Ishikawa (cell line): ENCODE results near the gene EIF6.

Experiments
- CEBPB ChIP-seq: IDR thresholded peaks from 2 replicates; pipeline ENCODE4 v1.6.1; 2012
- EGR1 ChIP-seq: IDR thresholded peaks from 2 replicates; pipeline ENCODE4 v1.6.1; 2012
- FOXM1 ChIP-seq: IDR thresholded peaks from 2 replicates; pipeline ENCODE4 v1.6.1; 2012; ENCODE audit warnings: low read depth, borderline replicate concordance
- RAD21 ChIP-seq: IDR thresholded peaks from 2 replicates; pipeline ENCODE4 v1.6.1; 2012; ENCODE audit warnings: low read depth
- REST ChIP-seq: IDR thresholded peaks from 2 replicates; pipeline ENCODE4 v1.6.1; 2012; ENCODE audit warnings: low read depth, mild to moderate bottlenecking
- TAF1 ChIP-seq: IDR thresholded peaks from 2 replicates; pipeline ENCODE4 v1.6.1; 2012; ENCODE audit warnings: low read depth, mild to moderate bottlenecking
- TCF12 ChIP-seq: IDR thresholded peaks from 2 replicates; pipeline ENCODE4 v1.6.1; 2012; ENCODE audit warnings: low read depth
- TEAD4 ChIP-seq: IDR thresholded peaks from 2 replicates; pipeline ENCODE4 v1.6.1; 2012
- YY1 ChIP-seq: IDR thresholded peaks from 2 replicates; pipeline ENCODE4 v1.6.1; 2012; ENCODE audit warnings: low read depth

GRCh38 chr20:35235881-35236280, 48.7 kb downstream of the EIF6 start:
- TF ChIP-seq REST, result no peak
- no peak for TF ChIP-seq FOXM1
- TF ChIP-seq TCF12, result no peak
- TF ChIP-seq CEBPB, result no peak
- TF ChIP-seq EGR1, result no peak
- no peak for TF ChIP-seq TEAD4
- TF ChIP-seq YY1, result no peak
- no peak for TF ChIP-seq TAF1
- no peak for TF ChIP-seq RAD21
